ENCODE results near the gene AKAP13.

DNA sequence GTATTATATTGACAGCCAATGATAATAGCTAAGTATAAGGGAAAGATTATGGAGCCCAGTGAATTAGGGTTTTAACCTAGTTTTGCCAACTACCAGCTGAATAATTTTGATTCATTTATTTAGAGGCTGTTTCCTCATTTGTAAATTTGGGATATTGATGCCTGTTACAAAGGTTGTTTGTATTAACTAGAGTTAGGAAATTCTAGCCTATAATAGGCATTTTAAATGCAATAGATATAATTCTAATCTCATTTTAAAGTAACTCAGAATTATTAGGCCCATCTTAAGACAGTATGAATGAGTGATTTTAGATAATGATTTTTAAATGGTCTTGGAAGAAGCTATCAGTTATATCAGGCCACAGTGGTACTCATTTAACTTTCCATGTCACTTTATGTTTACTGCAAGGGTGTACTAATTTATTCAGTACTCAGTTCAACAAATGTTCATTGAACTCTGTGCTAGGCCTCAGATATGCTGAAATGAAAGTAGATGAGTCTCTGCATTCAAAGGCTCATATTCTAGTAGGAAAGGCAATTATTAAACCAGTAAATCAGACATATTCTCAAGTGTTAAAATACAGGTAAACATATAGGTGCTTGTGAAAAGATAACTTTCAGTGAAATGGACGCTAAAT lies 213.5 kb downstream of the AKAP13 start:
- TF ChIP-seq CTCF (IDR thresholded peaks at IDR 0.05) (no peak), POLR2A (IDR thresholded peaks at IDR 0.05) (no peak), EP300 (IDR thresholded peaks at IDR 0.05) (no peak)
